HG03432 (cell line): ENCODE results near the gene TP53I3.
"Not testable (repeated sequence)": the region's sequence is repeated elsewhere in the genome, so short reads cannot be mapped to it uniquely, and the experiment has no call there.

Source experiments
- ATAC-seq: cut with Tn5 transposase; IDR thresholded peaks from one replicate; pipeline ENCODE4 v1.9.1; 2021; ENCODE audit warnings: mild to moderate bottlenecking, moderate library complexity; ENCODE audit not compliant: unreplicated experiment

The TP53I3 gene

DNA sequence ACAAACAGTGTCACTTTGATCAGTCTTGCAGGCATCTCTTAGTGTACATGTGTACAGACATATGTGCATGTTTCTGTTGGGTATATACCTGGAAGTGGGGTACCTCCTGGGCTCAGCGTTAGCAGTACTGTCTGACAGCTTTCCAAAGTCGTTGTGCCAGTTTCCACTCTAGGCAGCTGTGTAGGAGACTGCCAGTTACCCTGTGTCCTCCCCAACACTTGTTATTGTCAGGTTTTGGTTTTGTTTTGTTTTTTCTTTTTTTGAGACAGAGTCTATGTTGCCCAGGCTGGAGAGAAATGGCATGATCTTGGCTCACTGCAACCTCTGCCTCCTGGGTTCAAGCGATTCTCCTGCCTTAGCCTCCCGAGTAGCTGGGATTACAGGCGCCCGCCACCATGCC, 28.9 kb downstream of the TP53I3 start:
- no peak for ATAC-seq

DNA sequence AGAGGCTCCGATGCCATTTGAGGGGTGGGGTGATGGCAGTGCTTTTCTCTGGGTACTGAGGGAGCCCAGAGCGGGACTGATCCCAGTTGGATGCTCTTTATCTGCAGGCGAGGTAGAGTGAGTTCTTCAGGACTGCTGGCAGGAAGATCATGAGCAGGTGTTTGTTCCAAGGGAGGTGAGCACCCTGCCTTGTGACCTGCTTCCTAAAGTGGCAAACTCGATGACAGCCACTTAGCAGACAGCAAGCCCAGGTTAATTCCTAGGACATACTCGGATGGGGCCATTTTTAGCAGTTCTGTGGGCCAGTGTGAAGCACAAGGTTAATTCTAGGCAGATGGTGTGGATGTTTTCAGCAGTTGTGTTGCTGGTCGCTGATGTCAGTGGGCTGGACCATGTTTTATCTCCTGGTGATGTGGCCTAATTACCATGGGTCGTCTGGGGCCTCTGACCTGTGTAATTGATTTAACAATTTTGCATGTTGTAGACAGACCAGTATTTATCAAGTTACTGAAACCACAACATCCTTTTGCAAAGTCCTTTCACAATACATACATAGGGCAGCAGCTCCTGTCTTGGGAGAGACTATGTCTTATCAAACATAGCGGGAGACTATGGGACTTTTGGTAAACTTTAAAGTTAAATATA, 30.1 kb downstream of the TP53I3 start:
- ATAC-seq: no peak

DNA sequence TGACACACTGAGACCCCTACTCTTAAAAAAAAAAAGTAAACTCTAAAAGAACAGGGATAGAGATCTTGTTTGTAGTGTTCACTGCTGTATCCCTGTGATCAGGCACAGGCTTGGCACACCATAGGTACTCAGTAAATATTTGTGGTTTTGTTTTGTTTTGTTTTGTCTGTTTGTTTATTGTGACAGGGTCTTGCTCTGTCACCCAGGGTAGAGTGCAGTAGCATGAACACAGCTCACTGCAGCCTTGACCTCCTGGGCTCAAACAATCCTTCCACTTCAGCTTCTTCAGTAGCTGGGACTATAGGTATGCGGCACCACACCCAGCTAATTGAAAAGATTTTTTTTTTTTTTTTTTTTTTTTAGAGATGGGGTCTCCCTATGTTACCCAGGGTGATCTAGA, 31.7 kb downstream of the TP53I3 start:
- ATAC-seq: no peak

DNA sequence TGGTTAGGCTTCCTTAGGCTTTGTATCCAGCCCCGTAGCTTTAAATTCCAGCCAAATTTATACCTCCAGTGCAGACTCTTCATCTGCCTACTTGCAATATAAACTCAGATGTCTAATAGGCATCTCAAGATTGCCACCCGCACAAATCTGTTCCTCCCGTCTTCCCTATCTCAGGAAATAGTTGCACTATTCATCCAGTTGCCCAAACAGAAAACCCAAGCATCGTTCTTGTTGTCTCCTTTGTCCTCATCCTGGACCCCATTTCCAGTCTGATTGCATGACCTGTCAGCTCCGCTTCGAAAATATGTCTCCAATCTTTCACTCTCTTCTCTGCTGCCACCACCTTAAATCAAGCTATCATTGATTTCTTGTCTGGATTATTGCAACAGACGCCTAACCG, 32.8 kb downstream of the TP53I3 start:
- no peak for ATAC-seq

DNA sequence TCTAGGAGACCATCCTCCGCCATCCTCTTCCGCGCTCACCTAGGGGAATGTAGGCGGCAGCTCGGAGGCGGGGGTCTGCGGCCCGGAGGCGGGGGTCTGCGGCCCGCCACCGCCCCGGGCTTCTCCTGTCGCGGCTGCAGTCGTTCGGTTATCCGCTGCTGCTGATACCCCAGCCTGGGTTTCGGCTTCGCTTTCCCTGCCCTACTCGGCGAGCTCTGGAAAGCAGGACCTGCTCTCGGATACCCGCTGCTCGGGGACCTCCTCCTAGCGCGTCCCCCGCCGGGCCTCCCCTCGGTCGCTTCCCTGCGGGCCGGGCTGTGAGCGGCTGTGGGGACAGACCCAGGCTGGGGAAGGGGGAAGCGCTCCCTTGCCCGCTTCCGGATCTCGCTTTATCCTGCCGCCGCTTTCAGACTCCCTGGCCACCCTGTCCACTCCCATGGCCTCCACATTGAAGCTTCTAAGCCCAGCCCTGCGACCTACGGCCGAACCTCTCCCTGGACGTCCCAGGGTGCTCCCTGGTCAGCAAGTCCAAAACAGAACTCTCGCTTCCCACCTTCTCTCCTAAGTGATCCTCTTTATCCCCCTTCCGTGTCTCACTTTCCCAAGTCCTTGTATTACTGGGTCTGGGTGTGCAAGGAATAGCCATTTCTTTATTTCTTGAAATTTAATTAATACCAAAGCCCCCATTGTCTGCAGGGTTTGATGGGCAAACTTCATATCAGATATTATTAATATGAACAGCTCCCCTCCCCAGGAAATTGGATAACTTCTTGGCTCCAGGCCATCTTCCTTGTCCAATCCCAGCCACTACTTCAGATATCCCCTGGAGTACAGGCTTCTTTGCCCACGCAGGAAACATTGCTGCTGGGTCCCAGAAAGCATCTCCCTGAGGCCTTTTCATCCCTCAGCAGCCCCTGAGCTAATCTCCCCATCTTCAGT, 34.3 kb downstream of the TP53I3 start:
- ATAC-seq: no peak

DNA sequence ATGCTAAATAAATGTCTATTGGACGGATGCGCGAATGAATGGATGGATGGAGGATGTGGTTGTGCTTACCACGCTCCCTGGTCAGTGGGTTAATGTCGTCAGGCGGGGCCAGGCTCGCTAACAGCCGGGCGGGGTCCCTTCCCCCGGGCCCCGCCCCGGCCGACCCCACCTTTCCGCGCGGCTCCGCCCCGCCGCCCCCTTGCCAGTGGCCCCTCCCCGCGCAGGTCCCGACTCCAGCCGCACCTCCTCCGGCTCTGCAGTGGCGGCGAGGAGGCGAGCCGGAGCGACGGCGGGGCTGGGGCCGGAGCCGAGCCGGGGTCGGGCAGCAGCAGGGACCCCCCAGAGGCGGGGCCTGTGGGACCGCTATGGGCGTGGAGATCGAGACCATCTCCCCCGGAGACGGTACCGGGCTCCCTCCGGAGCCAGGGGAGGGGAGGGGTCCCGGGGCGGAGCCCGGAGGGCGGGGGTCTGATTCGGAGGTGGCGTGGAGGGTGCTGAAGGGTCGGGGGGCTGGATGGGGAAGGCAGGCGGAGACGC, 35.1 kb downstream of the TP53I3 start, which contains the start of gene FKBP1B:
Gene FKBP1B, plus strand, starts transcription at position 257 of the 537 bp plus-strand sequence. Its CDS starts 109 bp downstream, at position 366.
- peak; percentile 30 for ATAC-seq

DNA sequence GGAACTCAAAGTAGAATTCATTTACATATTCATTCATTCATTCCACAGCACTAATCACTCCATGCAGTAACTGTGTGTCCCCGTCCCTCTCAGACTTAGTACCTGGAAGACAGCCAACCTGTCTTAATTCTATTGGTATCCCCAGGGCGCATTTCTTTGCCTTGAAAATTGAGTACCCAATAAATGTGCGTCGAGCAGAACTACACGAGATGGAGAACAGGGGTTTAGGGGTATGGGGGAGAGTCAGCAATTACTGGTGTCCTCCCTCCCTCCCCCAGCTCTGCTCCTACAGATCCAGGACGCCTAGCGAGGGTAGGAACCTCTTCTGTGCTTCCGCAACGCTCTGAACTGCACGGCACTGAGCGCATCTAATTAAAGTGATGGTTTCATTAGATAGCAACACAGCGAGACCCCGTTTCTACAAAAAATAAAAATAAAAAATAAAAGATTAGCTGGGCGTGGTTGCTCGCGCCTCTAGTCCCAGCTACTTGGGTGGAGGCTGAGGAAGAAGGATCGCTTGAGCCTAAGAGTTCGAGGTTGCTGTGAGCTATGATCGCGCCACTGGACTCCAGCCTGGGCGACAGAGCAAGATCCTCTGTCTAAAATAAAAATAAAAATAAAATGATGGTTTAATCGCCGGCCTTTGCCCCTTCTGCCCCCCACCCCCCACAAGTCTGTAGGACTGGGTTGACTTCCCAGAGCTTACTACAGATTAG, 35.7 kb downstream of the TP53I3 start:
- no peak for ATAC-seq

DNA sequence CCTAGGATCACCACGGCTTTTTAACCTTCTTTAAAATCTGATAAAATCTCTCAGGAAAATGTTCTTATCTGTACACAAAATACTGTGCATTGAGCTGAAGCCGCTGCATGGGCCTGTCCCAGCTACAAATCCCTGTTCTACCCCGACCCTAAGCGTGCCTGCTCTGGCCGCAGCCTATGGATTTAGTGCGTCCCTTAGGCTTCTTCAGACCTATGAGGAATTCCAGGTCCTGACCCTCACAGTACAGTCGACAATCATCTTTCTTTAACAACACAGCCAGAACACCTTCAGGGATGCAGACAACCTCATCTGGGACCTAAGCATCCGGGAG, 37.0 kb downstream of the TP53I3 start:
- no peak for ATAC-seq

DNA sequence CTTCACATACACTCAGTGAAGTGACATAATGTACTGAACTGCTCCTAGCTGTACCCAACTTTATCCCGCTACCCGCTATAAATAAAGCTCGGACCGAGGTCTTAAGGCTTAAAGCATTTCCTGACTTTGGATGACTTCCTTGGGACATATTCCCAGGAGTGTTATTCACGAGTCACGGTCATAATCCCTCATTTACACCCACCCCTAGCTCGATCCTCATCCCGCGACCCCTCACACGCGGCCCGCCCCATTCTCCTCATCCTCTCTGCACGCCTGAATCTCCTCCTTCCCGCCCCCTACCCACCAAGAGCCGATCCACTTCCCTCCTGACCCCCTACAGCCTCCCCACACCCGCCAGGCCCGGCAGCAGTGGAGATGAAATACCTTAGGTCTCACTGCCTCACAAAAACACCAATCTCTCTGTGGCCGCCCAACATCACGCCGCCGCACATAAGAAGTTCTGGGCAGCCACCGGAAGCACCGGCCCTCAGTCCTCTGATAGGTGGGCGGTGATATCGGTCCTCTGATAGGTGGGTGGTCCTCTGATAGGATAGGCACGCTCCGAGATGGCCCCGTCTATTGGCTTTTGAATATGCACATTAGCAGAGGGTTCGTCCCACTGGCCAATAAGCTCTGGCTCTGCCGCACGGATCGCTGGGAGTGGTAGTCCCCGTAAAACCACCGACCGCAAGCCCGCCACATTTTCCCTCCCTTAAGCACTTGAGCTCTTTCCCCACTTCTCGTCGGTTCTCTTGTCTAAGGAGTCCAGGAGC, 37.5 kb downstream of the TP53I3 start, which contains the start of gene WDCP:
Gene WDCP, minus strand, starts transcription at position 462 of the 773 bp plus-strand sequence. CDS start 7,897 bp downstream, outside the sequence.
- peak; percentile 98 for ATAC-seq

DNA sequence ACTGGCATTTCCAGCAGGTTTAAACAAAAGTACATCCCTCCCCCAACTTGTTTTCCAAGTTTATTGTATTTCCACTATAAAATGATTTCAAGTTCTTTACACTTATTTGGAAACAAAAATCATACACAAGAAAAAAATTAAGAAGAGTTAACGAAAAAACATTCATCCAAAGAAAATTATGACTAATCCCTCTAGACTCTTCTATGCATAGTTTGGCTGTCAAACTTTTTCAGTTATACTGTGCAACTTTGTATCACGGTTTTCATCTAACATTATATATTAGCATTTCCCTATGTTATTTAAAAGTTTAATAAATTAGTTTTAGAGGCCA, 38.1 kb downstream of the TP53I3 start:
- ATAC-seq: no peak

DNA sequence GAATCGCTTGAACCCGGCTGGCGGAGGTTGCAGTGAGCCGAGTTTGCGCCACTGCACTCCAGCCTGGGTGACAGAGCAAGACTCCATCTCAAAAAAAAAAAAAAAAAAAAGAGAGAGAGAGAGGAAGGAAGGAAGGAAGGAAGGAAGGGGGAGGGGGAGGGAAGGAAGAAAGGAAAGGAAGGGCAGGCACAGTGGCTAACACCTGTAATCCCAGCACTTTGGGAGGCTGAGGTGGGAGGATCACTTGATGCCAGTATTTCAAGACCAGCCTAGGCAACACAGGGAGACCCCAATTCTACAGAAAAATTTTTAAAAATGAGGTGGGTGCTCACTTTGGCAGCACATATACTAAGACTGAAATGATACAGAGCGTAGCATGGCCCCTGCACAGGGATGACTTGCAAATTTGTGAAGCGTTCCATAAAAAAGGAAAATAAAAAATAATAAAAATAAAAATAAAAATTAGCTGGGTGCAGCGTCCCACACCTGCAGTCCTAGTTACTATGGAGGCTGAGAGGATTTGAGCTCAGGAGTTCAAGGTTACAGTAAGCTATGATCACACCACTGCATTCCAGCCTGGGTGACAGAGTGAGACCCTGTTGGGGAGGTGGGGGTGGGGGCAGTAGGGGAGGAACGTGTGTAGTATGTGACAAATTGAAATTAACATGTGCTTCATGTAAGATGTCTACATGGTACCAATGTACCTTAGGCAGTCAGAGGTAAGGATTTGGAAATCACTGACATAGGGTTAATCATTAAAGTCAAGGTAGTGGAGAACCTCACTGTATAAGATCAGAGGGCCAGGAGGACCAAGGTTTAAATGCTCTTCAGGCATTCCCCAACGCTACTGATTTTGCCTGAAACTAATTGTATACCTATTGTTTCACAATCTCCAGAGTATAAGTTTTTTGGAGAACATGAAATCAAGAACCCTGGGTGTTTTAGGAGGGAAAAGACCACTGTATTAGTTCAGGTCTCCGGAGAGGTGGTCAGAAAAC, 38.8 kb downstream of the TP53I3 start:
- ATAC-seq: no peak

DNA sequence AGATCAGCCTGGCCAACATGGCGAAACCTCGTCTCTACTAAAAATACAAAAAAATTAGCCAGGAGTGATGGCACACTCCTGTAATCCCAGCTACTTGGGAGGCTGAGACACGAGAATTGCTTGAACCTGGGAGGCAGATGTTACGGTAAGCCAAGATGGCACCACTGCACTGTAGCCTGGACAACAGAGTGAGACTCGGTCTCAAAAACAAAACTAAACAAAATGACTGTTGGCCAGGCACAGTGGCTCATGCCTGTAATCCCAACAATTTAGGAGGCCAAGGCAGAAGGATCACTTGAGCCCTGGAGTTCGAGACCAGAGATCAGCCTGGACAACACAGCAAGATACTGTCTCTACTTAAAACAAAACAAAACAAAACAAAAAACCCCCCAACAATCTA, 41.5 kb downstream of the TP53I3 start:
- not testable (repeated sequence) for ATAC-seq

DNA sequence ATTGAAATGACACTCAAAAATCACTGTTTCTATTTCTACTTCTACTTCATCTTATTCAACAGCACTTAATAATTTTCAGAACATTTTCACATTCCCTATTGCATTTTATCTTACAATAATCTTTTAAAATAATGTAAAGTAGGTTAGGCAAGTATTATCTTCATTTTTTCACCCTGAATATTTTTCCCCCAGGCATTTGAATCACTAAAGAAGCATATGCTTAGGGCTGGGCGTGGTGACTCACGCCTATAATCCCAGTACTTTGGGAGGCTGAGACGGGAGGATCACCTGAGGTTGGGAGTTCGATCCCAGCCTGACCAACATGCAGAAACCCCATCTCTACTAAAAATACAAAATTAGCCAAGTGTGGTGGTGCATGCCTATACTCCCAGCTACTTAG, 44.1 kb downstream of the TP53I3 start:
- no peak for ATAC-seq

DNA sequence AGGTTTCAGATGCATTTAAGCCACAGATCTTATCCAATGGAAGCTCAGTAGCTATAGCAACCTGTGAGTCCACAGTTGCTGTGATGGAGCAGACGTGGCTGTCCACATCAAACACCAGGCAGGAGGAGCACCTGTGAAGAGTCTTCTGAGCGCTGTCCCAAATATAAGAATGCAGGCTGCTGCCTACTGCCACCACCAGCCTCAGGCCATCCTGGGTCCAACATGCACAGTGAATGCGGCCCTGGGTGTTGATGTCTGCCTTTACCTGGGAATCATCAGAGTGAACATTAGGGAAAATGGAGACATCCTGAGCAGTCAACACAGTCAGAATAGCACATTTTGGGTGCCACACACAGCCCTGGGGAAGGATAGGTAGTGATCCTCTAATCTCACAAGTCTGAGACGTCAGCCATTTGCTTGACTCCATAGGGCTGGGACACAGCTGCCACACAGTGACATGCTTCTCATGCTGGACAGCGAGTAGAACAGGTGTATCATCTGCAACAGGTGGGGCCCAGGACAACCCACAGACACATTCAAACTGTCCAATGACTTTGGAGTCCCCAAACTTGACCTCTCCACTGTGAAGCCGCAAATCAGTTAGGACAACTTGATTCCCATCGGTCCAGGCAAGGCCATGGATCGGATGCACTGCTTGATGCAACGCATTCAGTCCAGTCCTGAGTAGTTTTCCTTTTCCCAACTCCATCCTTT, 45.7 kb downstream of the TP53I3 start:
- no peak for ATAC-seq
